GM18858 (cell line): Measurements from ENCODE around the gene SYNJ2BP.

Source experiments
- ATAC-seq: cut with Tn5 transposase; IDR thresholded peaks from one replicate; pipeline ENCODE4 v1.9.1; 2021; ENCODE audit not compliant: unreplicated experiment

SYNJ2BP gene

GRCh38 chr14:70392676-70393075, 24.2 kb downstream of the SYNJ2BP start:
- ATAC-seq: no peak

GRCh38 chr14:70391493-70392391, 25.1 kb downstream of the SYNJ2BP start:
- ATAC-seq: no peak

- ATAC-seq: no peak
Observed at GRCh38 chr14:70382536-70382935, 34.4 kb downstream of the SYNJ2BP start.

GRCh38 chr14:70380824-70381223, 36.1 kb downstream of the SYNJ2BP start:
- ATAC-seq: no peak

GRCh38 chr14:70378696-70379095, 38.2 kb downstream of the SYNJ2BP start:
- no peak for ATAC-seq
